CD4-positive, CD25-positive, alpha-beta regulatory T cell (primary cell): ENCODE data around the gene NPC1L1. TPM values are rescaled to one million over a fixed set of nuclear protein-coding genes. Genes with fewer than 3 reads are reported as not detected.
A peak's percentile ranks its signal among the peaks of the same experiment; 100 is the strongest.

Source experiments
- ATAC-seq, 2 donors: fragments of 150-1000 bp; cut with Tn5 transposase; one replicate each; pipeline ENCODE4 v1.10.0; 2021; ENCODE audit warnings: low read depth in 2 of 2, moderate number of reproducible peaks in 2 of 2, moderate library complexity in 1 of 2
- DNase-seq, 3 donors: peaks; one replicate each; pipeline versions ENCODE4 v3.0.0 to v3.0.0-alpha.2; 2012 to 2022; ENCODE audit warnings: mixed read lengths in 1 of 3
- H3K27ac ChIP-seq: one replicate; pipeline ENCODE4 v1.7.0; 2013; ENCODE audit warnings: mild to moderate bottlenecking, low read length; ENCODE audit not compliant: insufficient read depth, poor library complexity, severe bottlenecking
- H3K27me3 ChIP-seq: one replicate; pipeline ENCODE4 v1.7.0; 2013; ENCODE audit warnings: low read length; ENCODE audit not compliant: control insufficient read depth, insufficient read depth
- H3K36me3 ChIP-seq: one replicate; pipeline ENCODE4 v1.7.0; 2013; ENCODE audit warnings: mild to moderate bottlenecking, low read length, moderate library complexity; ENCODE audit not compliant: control insufficient read depth, insufficient read depth
- H3K4me1 ChIP-seq: 2 replicates; pipeline ENCODE4 v1.7.0; 2013; ENCODE audit warnings: mild to moderate bottlenecking, low read length; ENCODE audit not compliant: insufficient read depth, control insufficient read depth, poor library complexity, severe bottlenecking
- H3K4me3 ChIP-seq: one replicate; pipeline ENCODE4 v1.7.0; 2013; ENCODE audit warnings: low read depth, mild to moderate bottlenecking, low read length, moderate library complexity
- H3K9me3 ChIP-seq, 2 experiments: 1 replicate in 1 of 2; 2 replicates in 1 of 2; pipeline ENCODE4 v1.7.0; 2013; ENCODE audit warnings: low read length in 2 of 2, mild to moderate bottlenecking in 1 of 2, moderate library complexity in 1 of 2; ENCODE audit not compliant: control insufficient read depth in 2 of 2
- H3K27ac Mint-ChIP-seq, 3 donors: one replicate each; pipeline ENCODE4 v1.8.0; 2020 to 2022; ENCODE audit warnings: mild to moderate bottlenecking in 3 of 3, mixed read lengths in 3 of 3, moderate library complexity in 2 of 3
- H3K27me3 Mint-ChIP-seq: one replicate; pipeline ENCODE4 v1.8.0; 2022; ENCODE audit warnings: mild to moderate bottlenecking, mixed read lengths
- H3K36me3 Mint-ChIP-seq: one replicate; pipeline ENCODE4 v1.8.0; 2020; ENCODE audit warnings: mixed read lengths
- H3K4me1 Mint-ChIP-seq, 4 donors: one replicate each; pipeline ENCODE4 v1.8.0; 2020 to 2022; ENCODE audit warnings: mixed read lengths in 4 of 4, mild to moderate bottlenecking in 1 of 4
- H3K4me3 Mint-ChIP-seq, 4 donors: one replicate each; pipeline ENCODE4 v1.8.0; 2020 to 2022; ENCODE audit warnings: mild to moderate bottlenecking in 4 of 4, mixed read lengths in 4 of 4, moderate library complexity in 3 of 4
- H3K9me3 Mint-ChIP-seq, 7 donors: one replicate each; pipeline ENCODE4 v1.8.0; 2020 to 2022; ENCODE audit warnings: mixed read lengths in 7 of 7, mild to moderate bottlenecking in 3 of 7, moderate library complexity in 2 of 7
- polyA plus RNA-seq, 4 donors: library from polyadenylated mRNA; unstranded; fragments of 300-500 nt; fragmentation: Illumina TruSeq; gene quantifications; one replicate each; pipeline ENCODE4 v1.2.3, GENCODE V29; 2021
- total RNA-seq: library from RNA; stranded (reverse); gene quantifications from one replicate; pipeline ENCODE4 v1.2.3, GENCODE V29; 2022

Gene NPC1L1
- total and polyA plus RNA-seq, 5 donors from 2014 or later, result 0.10 to 0.18 TPM; not detected in 3

DNA sequence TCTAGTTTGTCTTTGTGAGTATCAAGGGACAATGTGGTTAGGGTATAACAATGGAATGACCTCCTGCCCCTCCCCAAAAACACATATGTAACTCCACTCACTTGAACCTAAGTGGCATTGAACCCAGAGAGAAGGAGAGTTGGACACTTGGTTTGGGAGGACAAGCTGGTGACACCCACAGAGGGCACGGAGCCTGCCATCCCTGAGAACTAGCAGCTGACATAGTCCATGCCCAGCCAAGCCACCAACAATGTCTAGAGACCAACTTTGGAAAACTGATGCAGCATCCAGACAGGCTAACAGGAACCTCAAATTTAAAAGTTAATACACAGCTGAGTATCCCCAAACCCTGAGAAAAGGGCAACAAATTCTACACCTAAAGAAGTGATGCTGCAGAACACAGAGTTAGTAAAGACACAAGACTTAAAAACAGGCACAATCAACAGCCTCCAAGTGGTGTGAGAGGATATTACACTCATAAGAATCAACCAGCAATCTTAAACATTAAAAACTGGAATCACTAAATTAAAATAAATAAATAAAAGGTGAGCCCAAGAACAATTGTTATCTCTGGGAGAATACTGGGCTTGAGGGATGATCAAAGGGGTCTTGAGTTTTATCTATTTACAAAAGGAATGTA lies 77.8 kb downstream of the NPC1L1 start:
- Histone ChIP-seq H3K27ac (no peak overlapping the region), H3K36me3 (peaks cover 30% of the 10 kb centered on the region), H3K9me3 (no peaks in the 10 kb centered on the region), H3K27me3 (no peaks in the 10 kb centered on the region), H3K4me1 (peaks cover 45% of the 10 kb centered on the region), H3K4me3 (no peak overlapping the region)
- ATAC-seq (no peak), DNase-seq (peak in 2 of 3 donors; percentile 12 to 47)
- Mint-ChIP-seq H3K4me3 (no peak overlapping the region), H3K27ac (no peak overlapping the region), H3K27me3 (peaks cover 5% of the 10 kb centered on the region), H3K36me3 (peaks cover 42% of the 10 kb centered on the region), H3K4me1 (peaks cover 32 to 89% (median 58%) of the 10 kb centered on the region in 4 donors), H3K9me3 (no peaks in the 10 kb centered on the region)

Other genes starting within 250 kb of the NPC1L1 start
- not detected for gene CAMK2B, start 215.7 kb downstream of the NPC1L1 start, total RNA-seq
- gene CAMK2B, start 215.7 kb downstream of the NPC1L1 start, polyA plus RNA-seq, result not detected
- gene NUDCD3, start 50.7 kb downstream of the NPC1L1 start, total RNA-seq, result 85.6 TPM
- gene NUDCD3, start 50.7 kb downstream of the NPC1L1 start, polyA plus RNA-seq, result 10 to 100 TPM; 55.6 to 71.1 (median 66.2) TPM
- gene DDX56, start 32.6 kb upstream of the NPC1L1 start, total RNA-seq, result 108 TPM
- 10 to 100 TPM; 42.3 to 55.1 (median 46.4) TPM for gene DDX56, start 32.6 kb upstream of the NPC1L1 start, polyA plus RNA-seq
- gene TMED4, start 40.9 kb upstream of the NPC1L1 start, total RNA-seq, result 97.5 TPM
- 10 to 100 TPM; 67.6 to 85.4 (median 74.9) TPM for gene TMED4, start 40.9 kb upstream of the NPC1L1 start, polyA plus RNA-seq
- 157 TPM for gene OGDH, start 65.3 kb upstream of the NPC1L1 start, total RNA-seq
- gene OGDH, start 65.3 kb upstream of the NPC1L1 start, polyA plus RNA-seq, result 100 to 1,000 TPM in 1 of 4 donors, 10 to 100 TPM in 3; 56.4 to 102 (median 72.8) TPM
- 110 TPM for gene ZMIZ2, start 207.5 kb upstream of the NPC1L1 start, total RNA-seq
- gene ZMIZ2, start 207.5 kb upstream of the NPC1L1 start, polyA plus RNA-seq, result 1 to 10 TPM; 2.9 to 5.0 (median 4.4) TPM